OCI-M1 (cell line): ENCODE measurements around the gene ABLIM2.

Experiments
- DNase-seq: peaks from one replicate; lab custom pipeline; 2025; lab: John Stamatoyannopoulos, UW

ABLIM2 gene

DNA sequence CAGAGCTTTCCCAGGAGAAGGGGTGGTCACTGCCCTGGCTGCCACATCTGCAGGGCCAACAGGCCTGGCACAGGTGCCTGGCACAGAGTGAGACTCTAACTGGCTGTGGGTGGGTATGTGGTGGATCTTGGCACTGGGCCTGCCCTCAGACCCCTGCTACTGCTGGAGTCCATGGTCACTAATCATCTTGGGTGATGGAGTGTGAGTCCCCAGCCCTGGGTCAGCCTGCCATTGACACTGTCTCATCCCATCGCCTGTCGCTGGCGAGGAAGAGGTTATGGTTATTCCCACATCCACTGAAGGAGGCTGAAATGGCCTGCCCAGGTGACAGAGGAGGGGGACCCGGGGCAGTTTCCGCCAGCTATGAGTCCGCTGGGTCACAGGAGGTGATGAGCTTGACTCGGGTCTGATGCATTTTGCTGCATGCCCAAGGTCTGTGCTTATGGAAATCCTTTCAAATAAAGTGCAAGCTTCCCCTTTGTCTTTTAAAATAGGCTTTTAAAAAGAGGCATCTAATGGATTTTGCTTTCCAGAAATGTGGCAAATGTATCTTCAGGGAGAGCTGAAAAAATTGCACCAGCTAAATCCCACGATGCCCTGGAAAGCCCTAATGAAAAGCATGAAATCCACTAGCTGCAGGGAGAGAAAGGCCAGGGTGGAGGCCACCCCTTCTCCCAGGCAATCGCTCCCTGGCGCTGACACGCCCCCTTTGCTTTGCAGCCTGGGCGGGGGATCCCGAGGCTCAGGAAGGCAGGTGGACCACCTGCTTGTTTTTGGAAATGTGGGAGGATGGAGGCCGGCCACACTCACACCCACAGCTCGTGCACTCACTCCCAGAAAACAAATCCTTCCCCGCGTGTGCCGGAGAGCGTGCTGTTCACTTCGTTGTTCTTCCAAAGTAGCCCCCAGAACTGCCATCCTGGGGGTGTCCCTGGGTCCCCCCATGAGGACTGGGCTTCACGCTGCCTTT lies 54.9 kb downstream of the ABLIM2 start:
- no peak for DNase-seq

DNA sequence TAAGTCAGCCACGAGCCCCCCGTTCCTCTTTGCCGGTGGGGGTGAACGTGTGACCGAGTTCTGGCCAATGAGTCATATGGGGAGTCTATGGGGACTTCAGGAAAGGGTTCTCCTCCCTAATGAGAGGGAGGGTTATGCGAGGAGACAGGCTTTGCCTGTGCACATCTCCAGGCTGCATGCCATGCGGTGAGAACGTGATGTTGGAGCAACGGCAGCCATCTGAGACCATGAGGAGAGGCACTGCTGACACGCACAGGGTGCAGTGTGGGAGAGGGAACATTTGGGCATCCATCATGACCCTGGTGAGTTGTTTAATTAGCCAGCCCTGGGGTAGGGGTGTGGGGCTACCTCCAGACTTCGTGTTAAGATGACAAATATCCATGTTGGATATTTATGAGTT lies 55.8 kb downstream of the ABLIM2 start:
- DNase-seq: no peak

DNA sequence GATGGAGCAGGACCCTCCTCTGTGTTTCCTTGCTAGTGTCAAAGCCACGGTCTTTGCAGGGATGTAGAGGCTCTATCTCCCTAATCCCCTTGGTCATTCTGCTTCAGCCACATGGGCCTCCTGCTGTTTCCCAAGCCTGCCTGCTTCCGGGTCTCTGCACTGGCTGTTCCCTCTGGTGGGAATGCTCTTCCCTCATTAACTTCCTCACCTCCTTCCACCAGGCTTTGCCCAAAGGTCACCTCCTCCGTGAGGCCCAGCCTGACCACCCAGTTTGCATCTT lies 56.6 kb downstream of the ABLIM2 start:
- no peak for DNase-seq

DNA sequence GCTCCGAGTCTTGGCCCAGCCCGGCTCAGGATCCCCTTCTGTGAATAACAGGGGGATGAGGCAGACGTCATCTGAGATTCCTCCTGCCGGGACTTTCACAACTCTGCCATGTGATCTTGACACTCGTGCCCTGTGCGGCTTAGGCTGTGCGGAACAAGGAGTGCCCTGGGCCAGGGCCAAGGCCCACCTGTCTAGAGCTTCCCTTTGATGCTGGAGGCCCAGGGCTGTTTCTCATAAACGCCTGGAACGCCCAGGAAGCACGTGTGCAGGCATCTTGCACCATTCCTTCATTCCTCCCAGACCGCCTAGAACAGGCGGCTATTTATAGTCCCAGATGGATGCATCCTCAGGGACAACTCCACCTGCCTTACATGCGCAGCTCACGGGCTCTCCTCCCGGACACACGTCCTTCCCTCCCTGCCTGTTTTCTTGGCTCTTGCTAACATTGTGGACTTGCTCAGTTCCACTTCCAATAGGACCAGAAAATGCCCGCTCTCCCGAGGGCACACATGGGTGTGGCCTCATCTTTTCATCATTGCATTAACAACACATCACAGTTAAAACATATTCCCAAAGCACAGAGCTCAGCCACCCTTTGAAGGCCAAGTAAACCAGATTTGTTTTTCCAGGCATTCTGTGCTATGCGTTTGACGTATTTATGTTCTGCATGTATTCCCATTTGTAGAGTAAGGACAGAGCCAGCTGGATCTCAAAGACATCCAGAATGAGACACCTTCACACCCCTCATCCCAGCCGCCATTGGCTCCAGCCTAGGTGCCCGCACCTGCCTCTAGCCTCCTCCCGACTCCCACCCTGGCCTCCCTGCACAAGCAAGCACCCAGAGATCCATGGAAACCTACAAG lies 57.2 kb downstream of the ABLIM2 start:
- DNase-seq: no peak

DNA sequence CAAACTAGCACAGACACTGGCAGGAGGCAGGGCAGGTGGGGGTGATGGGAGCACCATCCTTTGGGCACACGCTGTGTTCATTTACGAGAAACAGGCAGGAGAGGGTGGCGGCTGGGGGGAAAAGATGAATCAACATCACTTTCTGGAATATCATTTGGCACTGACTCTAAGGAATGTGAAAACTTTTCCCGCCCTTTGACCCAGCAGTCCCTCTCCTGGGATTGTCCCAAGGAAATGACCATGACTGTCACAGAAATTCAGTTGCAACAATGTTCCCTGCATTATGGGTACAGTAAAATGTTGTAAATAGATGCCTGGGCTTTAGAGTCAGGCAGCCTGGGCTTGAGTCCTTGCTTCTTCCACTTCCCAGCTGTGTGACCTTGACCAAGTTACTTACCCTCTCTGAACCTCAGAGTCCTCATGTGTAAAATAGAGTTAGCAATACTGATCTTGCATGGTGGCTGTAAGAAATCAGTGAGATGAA lies 58.6 kb downstream of the ABLIM2 start:
- DNase-seq: no peak

DNA sequence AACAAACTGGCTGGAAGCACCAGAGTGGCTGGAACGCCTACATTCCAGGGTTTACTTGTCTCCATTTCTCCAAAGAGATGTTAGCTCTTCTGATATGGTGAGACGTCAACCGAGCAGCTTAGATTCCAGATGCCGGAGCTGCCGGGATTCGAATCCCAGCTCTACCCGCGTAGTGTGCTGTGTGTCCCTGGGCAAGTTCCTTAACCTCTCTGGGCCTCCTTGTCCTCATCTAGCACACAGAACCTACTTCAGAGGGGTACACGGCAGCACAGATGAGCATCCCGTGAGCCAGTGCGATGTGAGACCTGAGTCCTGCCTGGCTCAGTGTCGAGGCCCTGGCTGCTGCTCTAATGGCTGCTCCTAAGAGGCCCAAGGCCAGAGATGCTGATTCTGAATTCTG lies 60.1 kb downstream of the ABLIM2 start:
- DNase-seq: no peak

DNA sequence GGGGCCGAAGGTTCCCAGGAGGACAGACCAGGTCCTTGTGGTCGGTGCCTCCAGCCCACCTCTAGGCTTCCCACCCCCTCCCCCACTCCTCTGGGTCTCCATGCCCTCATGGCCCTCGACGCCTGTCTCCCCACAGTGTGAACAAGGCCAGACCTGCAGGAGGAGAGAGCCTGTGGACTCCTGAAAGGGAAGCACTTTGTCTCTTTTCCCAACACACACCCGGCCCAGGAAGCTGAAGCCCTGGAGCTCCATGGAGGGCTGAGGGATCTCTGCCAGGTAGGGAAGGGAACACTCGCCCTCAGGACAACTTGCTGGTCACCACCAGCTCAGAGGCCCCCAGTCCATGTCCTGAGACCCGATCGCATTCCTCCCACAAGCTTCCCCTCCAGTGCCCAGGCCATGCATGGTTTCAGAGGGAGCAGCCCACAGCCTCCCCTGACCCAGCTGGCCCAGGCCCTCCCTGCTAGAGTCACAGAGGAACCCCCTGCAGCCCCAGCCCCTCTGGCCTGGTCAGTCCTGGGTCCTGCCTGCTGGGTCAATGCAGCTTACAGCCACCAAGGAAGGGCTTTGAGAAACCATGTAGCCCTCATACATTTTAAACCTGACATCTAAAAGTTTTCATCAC lies 60.8 kb downstream of the ABLIM2 start:
- no peak for DNase-seq

DNA sequence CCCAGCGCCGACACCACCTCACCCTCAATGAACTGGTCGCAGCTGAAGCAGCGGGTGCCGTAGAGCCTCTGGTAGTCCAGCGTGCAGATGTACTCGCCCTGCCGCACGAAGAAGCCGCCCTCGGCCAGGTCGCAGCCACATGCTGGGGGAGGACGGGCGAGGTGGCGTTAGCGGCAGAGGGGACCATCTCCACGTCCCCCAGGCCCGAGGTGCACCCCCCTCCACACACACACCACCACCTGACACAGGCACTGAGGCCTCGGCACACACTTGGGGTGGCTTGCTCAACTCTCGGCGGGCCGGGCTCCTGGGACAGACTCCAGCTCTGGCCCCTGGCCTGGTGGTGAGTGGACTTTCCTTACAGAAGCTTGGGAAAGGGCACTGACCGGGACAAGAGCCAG lies 61.5 kb downstream of the ABLIM2 start:
- no peak for DNase-seq

DNA sequence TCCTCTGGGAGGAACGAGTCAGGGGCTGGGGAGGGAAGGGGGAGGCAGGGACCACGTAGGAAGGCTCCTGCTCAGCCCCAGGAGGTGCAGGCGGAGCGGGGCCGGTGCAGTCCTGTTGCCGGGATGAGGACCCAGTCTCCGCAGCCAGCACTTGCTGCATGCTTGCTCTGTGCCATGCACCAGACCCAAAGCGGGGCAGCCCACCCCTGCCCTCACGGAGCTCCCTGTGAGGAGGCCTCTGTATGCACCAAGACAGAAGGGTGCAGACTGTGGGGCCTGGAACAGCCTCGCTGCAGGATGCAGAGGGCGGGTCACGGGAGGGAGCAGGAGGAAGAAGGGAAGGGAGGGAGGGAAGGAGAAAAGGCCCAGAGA lies 61.9 kb downstream of the ABLIM2 start:
- no peak for DNase-seq

DNA sequence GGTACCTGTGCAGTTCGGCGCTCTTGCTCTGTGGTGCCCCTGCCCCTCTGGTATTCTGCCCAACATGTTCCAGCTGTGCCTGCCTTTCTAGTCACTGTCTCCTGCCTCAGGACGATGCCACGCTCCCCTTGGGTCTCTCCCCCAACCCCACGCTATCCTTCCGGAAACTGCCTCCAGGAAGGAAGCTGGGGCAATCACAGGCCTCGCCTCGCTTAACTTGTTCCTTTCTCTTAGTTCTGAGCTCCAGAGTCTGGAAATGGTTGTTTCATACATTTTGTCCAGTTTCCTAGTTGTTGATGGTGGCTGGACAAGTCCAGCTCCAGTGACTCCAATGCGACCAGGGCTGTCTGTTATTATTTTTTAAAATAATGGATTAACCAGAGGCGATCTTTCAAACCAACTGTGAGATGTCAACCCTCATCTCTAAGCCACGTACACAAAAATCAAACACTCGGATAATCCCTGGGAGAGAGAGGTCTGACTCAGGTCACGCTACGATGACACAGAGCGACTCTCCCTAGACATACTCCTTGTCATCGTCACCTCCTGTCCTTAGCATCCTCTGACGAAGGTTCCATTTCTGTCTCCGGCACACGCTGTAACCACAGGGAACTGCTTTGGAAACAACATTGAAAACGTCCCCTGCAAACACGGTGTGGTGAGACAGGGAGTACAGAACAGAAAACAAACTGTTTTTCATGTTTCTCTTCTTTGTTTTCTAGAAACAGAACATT lies 62.5 kb downstream of the ABLIM2 start:
- DNase-seq: no peak

DNA sequence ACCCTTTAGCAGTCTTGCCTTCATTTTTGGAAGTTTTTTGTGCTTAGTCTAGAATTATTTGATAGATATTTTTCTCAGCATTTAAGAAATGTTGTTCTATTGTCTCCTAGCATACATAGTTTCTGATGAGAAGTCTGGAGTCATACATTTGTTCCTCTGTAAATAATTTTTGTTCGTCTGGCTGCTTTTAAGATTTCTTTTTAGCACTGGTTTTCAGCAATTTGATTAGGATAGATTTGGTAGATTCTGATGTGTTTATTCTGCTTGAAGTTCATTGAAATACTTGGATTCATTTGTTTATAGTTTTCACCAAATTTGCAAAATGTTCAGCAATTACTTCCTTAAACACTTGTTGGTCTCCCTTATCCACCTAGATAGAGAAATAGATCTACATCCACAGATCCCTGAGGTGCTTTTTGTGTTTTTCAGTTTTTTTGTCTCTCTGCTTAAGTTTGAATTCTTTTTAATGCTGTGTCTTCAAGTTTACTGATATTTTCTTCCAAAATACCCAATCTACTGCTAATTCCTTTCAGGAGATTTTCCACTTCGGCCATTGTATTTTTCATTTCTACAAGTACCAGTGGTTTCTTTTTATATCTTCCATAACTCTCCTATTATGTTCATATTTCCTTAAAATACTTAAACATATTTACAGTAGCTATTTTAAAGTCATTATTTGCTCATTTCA lies 64.9 kb downstream of the ABLIM2 start:
- DNase-seq: peak; percentile 4

DNA sequence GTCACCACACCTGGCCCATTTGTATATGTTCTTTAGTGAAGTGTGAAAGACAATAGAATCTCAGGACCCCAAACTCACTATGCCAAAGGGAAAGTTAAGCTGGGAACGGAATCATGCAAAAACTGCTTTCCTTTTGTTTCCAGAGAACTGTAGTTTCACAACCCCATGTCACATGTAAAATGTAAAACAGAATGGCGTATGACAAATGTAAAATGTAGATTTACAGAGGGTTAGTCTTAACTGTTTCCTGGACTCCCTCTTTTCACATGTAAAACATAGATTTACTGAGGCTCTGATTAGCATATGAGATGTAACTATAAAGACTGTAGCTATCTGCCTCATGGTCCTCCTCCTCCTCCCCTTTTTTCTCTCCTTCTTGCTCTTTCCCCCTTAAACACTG lies 66.3 kb downstream of the ABLIM2 start:
- DNase-seq: no peak

DNA sequence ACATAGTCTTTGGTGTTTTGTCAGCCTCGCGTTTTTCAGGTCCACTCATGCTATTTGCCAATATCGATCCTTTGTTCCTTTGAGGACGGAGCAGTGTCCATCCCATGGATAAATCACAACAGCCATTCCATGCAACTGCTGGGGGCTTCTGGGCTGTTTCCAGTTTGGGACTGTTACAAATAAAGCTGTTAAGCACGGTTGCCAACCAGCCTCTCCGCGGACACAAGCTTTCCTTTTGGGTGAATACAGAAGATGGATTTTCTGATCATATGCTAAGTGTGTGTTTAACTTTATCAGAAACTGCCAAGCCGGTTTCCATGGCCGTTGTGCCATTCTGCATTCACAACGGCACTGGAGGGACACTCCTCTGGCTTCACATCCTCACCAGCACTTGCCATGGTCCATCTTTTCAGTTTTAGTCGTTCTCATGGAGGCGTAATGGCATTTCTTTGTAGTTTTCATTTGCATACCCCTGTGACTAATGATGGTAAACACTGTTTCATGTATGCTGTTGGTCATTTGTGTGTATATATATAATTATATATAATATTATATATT lies 67.8 kb downstream of the ABLIM2 start:
- no peak for DNase-seq

DNA sequence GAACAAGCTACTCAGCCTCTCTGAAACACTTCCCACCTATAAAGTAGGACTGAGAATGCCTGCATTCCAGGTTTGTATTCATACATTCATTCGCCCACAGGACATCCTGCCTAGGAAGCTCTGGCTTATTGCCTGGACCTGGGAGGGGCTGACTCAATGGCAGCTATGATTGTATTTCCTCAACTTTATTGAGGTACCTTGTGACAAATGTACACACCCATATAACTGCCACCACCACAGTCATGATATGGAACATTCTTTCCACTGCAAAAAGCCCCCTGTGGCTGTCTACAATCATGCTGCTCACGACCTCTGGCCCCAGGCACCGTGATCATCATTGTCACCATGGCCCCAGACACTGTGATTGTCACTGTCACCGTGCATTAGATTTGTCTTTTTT lies 68.3 kb downstream of the ABLIM2 start:
- no peak for DNase-seq

DNA sequence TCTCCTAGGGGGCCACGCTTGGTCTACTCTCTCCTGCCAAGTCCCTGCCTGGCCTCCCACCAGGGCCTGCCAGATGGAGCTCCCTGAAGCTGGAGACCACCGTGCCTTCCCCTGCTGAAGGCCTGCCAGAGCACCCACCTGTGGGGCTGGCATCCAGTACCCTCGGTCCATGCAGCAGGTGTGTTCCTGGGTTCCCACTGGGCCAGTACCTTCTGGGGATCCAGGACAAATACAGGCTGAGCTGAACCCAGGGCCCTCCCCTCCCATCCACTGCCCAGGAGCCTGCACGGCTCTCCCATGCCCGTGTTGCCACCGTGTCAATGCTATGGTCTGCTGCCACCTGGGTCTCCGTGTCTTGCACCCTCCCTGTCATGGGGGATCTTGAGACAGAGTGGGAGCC lies 68.8 kb downstream of the ABLIM2 start:
- no peak for DNase-seq

DNA sequence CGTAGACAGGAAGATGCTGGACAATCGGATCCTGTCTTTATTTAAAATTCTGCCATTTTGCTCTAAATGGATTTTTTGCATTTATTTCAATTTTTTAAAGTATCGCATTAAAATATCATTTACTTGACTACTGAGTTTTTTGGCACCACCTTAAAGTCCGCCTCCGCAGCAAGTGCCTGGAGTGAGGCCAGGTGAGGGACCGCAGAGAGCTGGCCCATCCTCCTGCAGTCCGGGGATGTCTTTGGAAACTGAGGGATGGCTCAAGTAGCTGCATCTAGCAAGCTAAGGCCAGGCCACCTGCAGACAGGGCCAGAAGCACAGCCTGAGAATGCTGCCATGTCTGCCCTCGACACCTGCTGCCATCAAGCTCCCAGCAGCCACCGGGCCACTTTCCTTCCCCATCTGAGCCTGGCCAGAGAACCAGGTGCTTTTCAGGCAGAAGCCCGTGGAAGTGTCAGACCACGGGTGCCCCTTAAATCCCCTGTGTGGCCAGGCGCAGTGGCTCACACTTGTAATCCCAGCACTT lies 69.6 kb downstream of the ABLIM2 start:
- DNase-seq: no peak

DNA sequence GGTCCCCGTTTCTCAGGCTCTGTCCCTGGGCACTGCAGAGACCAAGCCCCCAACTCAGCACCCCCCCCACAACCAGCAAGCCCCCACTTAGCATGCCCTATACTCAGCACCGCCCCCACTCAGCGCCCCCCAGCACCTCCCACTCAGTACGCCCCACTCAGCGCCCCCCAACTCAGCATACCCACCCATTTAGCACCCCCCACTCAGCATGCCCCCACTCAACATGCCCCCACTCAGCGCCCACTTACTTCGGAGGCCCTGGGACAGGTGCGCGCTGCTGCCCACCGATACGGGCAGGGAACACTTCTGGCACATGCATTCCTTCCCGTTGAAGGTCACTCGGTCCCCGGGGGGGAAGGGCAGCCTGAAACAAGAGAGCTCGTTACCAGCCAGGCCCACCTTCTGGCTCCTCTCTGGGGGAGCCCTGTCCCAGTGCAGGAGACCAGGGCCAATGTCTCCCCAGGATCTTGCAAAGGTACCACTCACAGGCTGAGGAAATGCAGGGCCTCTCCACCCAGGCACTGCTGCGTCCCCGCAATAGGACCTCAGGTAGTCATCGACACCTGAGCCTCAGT lies 70.6 kb downstream of the ABLIM2 start:
- DNase-seq: no peak

DNA sequence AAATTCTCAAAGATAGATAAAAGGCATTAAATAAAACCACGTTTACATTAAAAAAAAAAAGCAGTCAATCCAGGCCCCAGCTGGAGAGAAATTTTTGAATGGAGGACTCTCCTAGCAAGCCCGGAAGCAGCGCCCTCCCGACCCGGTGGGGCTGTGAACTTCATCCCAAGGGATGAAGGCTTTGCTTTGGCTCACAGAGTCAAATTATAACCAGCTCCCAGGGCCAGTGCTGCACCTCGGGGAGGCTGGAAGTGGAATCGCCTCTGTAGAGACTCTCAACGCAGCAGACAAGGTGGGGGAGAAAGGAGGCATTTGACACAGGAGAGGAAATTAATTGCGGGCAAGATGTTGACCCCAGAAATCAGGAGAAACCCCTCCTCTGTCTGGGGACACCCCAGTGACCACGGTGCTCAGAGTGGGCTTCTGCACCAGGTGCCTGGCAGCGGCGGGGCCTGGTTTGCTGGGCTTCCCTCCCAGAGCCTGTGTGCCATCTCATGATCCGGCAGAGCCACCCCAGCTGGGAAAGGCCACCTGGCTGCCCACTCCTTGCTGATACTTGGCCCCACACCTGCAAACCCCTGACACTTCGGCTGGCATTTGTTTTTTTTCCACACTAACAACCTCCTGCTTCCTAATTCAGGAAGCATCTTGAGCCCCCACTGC lies 71.7 kb downstream of the ABLIM2 start:
- DNase-seq: no peak

DNA sequence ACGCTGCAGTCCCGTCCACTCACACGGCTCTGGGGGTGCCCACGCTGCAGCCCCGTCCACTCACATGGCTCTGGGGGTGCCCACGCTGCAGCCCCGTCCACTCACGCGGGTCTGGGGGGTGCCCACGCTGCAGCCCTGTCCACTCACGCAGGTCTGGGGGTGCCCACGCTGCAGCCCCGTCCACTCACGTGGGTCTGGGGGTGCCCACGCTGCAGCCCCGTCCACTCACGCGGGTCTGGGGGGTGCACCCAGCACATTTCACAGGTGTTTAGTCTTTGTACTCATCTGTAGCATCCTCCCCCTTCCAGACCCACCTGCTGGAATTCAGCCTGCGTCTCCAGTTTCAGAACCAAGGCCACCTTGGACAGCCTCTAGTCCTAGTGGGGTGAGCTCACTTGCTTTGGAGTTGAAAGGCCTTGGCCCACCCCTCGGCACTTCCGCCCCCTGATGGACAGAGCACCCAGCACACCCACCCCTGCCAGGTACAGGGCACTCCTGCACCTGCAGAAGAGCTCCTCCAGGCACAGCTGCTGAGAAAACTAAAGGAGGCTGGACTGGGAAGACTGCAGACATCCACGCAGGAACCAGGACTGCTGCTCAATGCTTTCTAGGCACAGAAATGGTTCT lies 73.0 kb downstream of the ABLIM2 start:
- DNase-seq: no peak
